Embryonic facial prominence (tissue), 1 donor: ENCODE data around the gene SRGAP1.

ENCODE experiments used
- DNase-seq: peaks from one replicate; pipeline ENCODE4 v3.0.0-alpha.2; 2016; ENCODE audit errors: extremely low spot score

Gene SRGAP1

GRCh38 chr12:64203775-64204174, 359.3 kb downstream of the SRGAP1 start:
- no peak for DNase-seq

- no peak for DNase-seq
Measured at GRCh38 chr12:64205542-64205941, 361.0 kb downstream of the SRGAP1 start.

- no peak for DNase-seq
Measured at GRCh38 chr12:64207453-64207852, 363.0 kb downstream of the SRGAP1 start.
